Parathyroid adenoma (tissue), 2 donors: ENCODE data around the gene AOAH.
"Not testable (repeated sequence)": the region's sequence is repeated elsewhere in the genome, so short reads cannot be mapped to it uniquely, and the experiment has no call there.

Experiments
- H2AFZ ChIP-seq: fragments of 300-600 bp; sonication (generic); one replicate; pipeline ENCODE4 v1.7.0; 2017; ENCODE audit warnings: antibody characterized with exemption, mild to moderate bottlenecking
- H3K27ac ChIP-seq: fragments of 300-600 bp; sonication (generic); one replicate; pipeline ENCODE4 v1.7.0; 2017
- H3K27me3 ChIP-seq: fragments of 300-600 bp; sonication (generic); one replicate; pipeline ENCODE4 v1.7.0; 2017; ENCODE audit warnings: low read length; ENCODE audit not compliant: control insufficient read depth, insufficient read depth
- H3K36me3 ChIP-seq: fragments of 300-600 bp; sonication (generic); one replicate; pipeline ENCODE4 v1.7.0; 2017; ENCODE audit warnings: low read length; ENCODE audit not compliant: control insufficient read depth, insufficient read depth
- H3K4me1 ChIP-seq: fragments of 300-600 bp; sonication (generic); one replicate; pipeline ENCODE4 v1.7.0; 2017; ENCODE audit warnings: control low read depth
- H3K4me2 ChIP-seq: fragments of 300-600 bp; sonication (generic); one replicate; pipeline ENCODE4 v1.7.0; 2017; ENCODE audit warnings: low read length
- H3K4me3 ChIP-seq: fragments of 300-600 bp; sonication (generic); one replicate; pipeline ENCODE4 v1.7.0; 2017; ENCODE audit warnings: low read depth, low read length
- H3K79me2 ChIP-seq: fragments of 300-600 bp; sonication (generic); one replicate; pipeline ENCODE4 v1.7.0; 2017; ENCODE audit warnings: control low read depth
- H3K9ac ChIP-seq: fragments of 300-600 bp; sonication (generic); one replicate; pipeline ENCODE4 v1.7.0; 2017; ENCODE audit warnings: mild to moderate bottlenecking
- H3K9me3 ChIP-seq: fragments of 300-600 bp; sonication (generic); one replicate; pipeline ENCODE4 v1.7.0; 2017; ENCODE audit warnings: low read length; ENCODE audit not compliant: control insufficient read depth
- CTCF ChIP-seq: fragments of 300-600 bp; sonication (generic); IDR thresholded peaks from one replicate; pipeline ENCODE4 v1.7.0; 2017; ENCODE audit warnings: antibody characterized with exemption, mild to moderate bottlenecking
- donor health status: primary hyperparathyroidism.

The AOAH gene

GRCh38 chr7:36472141-36472729 is 252.1 kb downstream of the AOAH start:
- Histone ChIP-seq H3K9ac (no peak overlapping the region), H3K36me3 (no peaks in the 10 kb centered on the region), H3K27me3 (no peaks in the 10 kb centered on the region), H3K79me2 (no peaks in the 10 kb centered on the region), H3K4me3 (no peak overlapping the region), H3K9me3 (no peaks in the 10 kb centered on the region), H3K4me1 (peaks cover 21% of the 10 kb centered on the region), H2AFZ (peak overlapping the region; percentile 24), H3K4me2 (no peak overlapping the region), H3K27ac (no peak overlapping the region)
- no peak for TF ChIP-seq CTCF

- Histone ChIP-seq H3K4me2 (no peak overlapping the region), H3K79me2 (no peaks in the 10 kb centered on the region), H3K27ac (peak overlapping the region; percentile 34), H3K4me1 (peaks cover 21% of the 10 kb centered on the region), H3K27me3 (no peaks in the 10 kb centered on the region), H3K9ac (no peak overlapping the region), H3K4me3 (no peak overlapping the region), H3K9me3 (no peaks in the 10 kb centered on the region), H2AFZ (no peak overlapping the region), H3K36me3 (no peaks in the 10 kb centered on the region)
- no peak for TF ChIP-seq CTCF
Measured at GRCh38 chr7:36469236-36469635, 255.1 kb downstream of the AOAH start.

- Histone ChIP-seq H3K4me1 (peaks cover 21% of the 10 kb centered on the region), H2AFZ (peak overlapping the region; percentile 47), H3K79me2 (no peaks in the 10 kb centered on the region), H3K27ac (peak overlapping the region; percentile 29), H3K36me3 (no peaks in the 10 kb centered on the region), H3K9me3 (no peaks in the 10 kb centered on the region), H3K27me3 (no peaks in the 10 kb centered on the region), H3K9ac (no peak overlapping the region), H3K4me3 (no peak overlapping the region), H3K4me2 (no peak overlapping the region)
- no peak for TF ChIP-seq CTCF
Measured at GRCh38 chr7:36468370-36469101, 255.8 kb downstream of the AOAH start.

- peaks cover 19% of the 10 kb centered on the region for H3K4me1 ChIP-seq
- not testable (repeated sequence) for H3K4me3 ChIP-seq, H3K27me3 ChIP-seq, H2AFZ ChIP-seq, H3K79me2 ChIP-seq, H3K27ac ChIP-seq, H3K4me2 ChIP-seq, H3K36me3 ChIP-seq, H3K9ac ChIP-seq, H3K9me3 ChIP-seq
Measured at GRCh38 chr7:36466001-36466400, 258.3 kb downstream of the AOAH start.

- Histone ChIP-seq H3K27me3 (no peaks in the 10 kb centered on the region), H3K9ac (no peak overlapping the region), H3K4me3 (no peak overlapping the region), H2AFZ (no peak overlapping the region), H3K4me1 (peaks cover 11% of the 10 kb centered on the region), H3K27ac (no peak overlapping the region), H3K9me3 (no peaks in the 10 kb centered on the region), H3K36me3 (no peaks in the 10 kb centered on the region), H3K4me2 (no peak overlapping the region), H3K79me2 (no peaks in the 10 kb centered on the region)
- no peak for TF ChIP-seq CTCF
Measured at GRCh38 chr7:36464271-36464670, 260.0 kb downstream of the AOAH start.
